GM21423 (cell line): ENCODE data around the gene WDR49.

ENCODE experiments used
- ATAC-seq: cut with Tn5 transposase; IDR thresholded peaks from one replicate; pipeline ENCODE4 v1.9.1; 2021; ENCODE audit warnings: mild to moderate bottlenecking, moderate library complexity; ENCODE audit not compliant: unreplicated experiment

The WDR49 gene

DNA sequence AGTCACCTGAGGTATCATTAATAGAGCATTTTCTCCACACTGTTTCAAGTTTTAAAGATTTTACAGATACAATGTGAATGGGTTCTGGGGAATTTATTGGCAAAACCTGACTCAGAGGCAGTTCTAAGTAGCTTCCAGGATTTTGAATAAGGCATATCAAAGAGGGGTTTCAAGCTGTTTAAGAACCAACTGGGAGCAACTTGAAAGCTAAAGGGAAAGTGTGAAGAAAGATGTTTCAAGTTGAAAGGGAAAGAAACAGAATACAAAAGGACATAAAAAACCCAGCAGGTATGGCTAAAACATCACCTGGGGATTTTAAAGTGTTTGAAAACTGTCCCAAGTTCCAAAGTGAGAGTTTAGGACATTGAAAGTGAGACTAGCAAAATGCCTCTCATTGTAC is 162.1 kb downstream of the WDR49 start:
- no peak for ATAC-seq

- ATAC-seq = no peak
Measured at GRCh38 chr3:167489571-167489970, 164.2 kb downstream of the WDR49 start.

DNA sequence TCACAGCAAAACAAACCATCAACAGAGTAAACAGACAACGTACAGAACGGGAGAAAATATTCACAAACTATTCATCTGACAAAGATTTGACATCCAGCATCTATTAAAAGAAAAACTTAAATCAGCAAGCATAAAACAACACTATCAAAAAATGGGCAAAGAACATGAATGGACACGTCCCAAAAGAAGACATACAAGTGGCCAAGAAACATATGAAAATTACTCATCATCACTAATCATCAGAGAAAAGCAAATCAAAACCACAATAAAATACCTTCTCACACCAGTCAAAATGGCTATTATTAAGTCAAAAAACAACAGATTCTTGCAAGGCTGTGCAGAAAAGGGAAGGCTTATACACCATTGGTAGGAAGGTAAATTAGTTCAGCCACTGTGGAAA is 166.2 kb downstream of the WDR49 start:
- no peak for ATAC-seq

DNA sequence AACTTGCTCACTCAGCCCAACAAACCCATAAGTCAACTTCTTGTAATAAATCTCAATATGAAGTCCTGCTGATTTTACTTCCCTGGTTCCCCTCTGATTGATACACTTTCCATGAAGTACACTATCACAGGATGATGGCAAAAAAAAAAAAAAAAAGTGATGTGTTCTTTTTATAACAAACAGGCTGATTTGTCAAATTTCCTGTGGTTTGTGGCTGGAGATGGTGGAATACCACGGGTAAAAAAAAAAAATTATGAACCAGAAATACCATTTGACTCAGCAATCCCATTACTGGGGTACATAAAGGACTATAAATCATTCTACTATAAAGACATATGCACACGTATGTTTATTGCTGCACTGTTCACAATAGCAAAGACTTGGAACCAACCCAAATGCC is 169.2 kb downstream of the WDR49 start:
- ATAC-seq = no peak

DNA sequence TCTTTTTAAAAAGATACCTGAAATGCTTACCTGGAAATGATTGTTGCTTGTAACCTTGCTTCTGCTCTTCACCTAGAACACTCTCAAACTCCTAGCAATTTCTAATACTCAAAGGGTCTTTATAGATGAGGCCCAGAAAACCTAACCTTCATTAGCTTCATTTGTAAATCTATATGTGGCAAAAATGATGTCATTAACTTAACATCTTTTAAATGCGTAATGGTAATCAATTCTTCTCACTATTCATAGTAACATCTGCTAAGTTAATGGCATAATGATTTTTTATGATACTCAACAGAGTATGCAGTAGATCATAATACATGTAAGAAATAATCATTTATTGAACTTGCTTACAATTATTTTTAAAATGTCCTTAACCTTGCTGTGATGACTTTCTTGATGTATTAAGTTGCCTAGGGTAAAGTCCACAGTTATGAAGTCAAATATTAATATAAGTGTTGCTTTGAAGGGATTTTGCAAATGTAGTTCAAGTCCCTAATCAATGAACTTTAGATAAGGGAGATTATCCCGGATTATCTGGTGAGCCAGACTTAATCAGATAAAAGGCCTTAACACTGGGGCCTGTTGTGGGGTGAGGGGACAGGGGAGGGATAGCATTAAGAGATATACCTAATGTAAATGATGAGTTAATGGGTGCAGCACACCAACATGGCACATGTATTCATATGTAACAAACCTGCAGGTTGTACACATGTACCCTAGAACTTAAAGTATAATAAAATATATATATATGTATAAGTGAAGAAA is 169.8 kb downstream of the WDR49 start:
- ATAC-seq = no peak

- no peak for ATAC-seq
Measured at GRCh38 chr3:167481164-167481563, 172.6 kb downstream of the WDR49 start.

- no peak for ATAC-seq
Measured at GRCh38 chr3:167480748-167481147, 173.0 kb downstream of the WDR49 start.

- no peak for ATAC-seq
Measured at GRCh38 chr3:167473863-167474262, 179.9 kb downstream of the WDR49 start, which contains the start of gene SERPINI2. Gene SERPINI2, minus strand, starts transcription at chr3:167474042. Its CDS starts 2,208 bp downstream, at chr3:167471834.

- ATAC-seq = no peak
Measured at GRCh38 chr3:167469381-167469780, 184.4 kb downstream of the WDR49 start.

- no peak for ATAC-seq
Measured at GRCh38 chr3:167467848-167468611, 185.7 kb downstream of the WDR49 start.

DNA sequence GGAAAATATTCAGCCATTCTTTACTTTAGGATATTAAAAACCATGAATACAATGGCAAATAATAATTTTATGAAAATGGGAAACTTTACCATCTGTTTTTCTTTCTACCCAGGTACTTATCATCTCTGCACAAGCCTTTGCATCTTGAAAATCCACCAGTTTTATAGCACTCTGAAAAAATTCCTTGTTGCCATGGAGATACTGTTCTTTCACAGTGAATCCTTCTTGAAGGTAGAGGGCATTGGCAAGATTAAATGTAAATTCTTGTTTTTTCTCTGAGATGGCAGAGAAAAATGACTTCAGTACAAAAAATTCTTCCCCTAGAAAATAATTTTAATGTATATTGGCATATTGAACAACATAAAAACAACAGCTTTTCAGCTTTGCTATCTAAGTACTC is 186.8 kb downstream of the WDR49 start:
- no peak for ATAC-seq

DNA sequence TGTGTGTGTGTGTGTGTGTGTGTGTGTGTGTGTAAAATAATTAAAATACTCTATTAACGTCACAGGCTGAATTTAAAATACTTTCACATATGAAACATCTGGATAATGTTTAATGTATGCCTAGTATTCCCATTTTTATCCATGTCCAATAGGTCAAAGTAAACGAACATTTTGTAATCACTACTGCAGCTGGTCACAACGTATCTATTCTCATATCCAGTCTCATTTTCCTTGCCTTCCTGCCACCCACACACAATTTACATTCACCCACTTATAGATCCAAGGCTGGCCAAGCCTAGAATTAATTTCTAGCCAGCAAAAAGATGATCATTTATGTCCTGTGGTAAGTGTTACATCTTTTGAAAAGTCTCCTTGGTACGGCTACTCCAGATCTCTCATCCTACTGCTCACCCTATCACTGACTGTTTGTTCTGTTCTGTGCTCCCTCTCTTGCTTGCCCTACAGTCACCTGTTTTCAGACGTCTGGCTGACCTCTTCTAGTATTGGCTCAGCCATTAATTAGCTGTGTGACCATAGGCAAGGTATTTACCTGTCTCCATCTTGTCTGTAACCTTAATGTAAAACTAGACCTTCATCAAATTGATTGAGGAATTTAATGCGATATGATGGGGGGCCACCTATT is 197.5 kb downstream of the WDR49 start:
- no peak for ATAC-seq

DNA sequence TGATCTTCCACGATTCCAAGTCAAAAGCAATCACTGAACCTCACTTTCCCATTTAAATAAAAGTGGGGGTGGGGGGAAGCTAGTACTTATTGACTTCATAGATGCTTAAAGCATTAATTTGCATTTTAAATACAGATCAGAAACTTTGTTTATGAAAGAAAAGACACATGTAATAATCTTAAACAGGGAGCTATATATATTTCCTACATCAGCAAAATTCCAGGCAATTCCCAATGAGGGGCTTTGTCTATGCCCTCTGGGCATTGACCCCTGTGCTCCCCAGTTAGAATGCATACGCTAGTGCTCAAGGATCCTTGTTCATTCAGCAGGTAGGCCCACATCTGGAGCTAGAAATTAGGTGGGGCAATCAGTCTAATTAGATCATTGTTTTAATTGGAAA is 199.9 kb downstream of the WDR49 start:
- no peak for ATAC-seq

DNA sequence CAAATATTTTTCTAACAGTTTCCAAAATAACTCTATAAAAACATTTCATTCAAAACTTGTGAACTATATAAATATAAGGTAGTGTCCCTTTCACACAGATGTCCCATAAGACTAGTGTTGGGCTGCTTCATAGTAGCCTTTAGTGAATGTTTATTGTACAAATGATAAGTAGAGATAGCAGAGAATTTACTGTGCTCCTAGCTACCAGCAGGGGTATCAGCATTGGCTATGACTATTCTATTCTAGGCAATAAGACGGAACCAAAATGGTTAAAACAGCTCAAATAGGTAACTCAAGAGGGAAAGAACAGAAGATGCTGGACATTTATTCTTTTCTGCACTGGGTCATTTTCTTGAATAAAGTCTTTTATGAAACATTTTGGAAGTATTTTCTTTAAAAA is 202.5 kb downstream of the WDR49 start:
- ATAC-seq = no peak

- no peak for ATAC-seq
Measured at GRCh38 chr3:167450675-167451074, 203.1 kb downstream of the WDR49 start.

GRCh38 chr3:167450195-167450594 is 203.5 kb downstream of the WDR49 start:
- no peak for ATAC-seq

DNA sequence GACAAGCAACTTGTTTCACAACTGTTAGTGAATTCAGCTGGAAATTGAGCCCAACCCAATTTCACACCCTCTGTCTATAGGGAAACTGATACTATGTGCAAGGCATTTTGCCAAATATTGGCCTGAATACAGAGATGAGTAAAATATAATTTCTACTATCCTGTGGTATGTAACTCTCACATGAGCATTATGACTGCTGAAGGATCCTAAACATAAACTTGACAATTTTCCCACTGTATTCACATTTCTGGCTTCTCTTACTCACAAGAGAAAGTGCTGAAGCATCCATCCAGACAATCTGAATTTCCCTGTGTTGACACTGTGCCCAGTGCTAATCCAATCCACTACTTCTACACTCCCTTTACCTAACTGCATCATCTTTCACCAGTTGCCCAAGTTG is 208.3 kb downstream of the WDR49 start:
- ATAC-seq = no peak

DNA sequence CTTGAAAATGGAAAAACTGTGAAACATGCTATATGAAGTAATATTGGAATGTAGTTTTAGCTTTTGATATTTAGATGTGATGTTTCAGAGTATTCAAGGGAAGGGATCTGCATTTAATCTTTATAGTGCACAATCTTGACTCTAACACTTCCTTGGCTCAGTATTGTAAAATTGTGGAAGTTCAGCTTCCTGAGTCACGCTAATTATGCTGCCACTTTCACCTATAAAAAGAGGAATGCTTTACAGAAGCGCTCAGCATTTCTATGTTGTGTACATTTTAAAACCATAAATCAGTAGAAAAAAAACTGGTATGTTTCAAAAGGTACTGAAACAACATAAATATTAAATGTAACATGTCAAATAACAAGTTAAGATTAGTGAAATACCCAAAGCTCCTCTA is 212.5 kb downstream of the WDR49 start:
- no peak for ATAC-seq

GRCh38 chr3:167437428-167438139 is 216.2 kb downstream of the WDR49 start:
- ATAC-seq = no peak
